Karpas-422 (cell line): Measurements from ENCODE around the gene PCDHGB6. TPM values are rescaled to one million over a fixed set of nuclear protein-coding genes. Genes with fewer than 3 reads are reported as not detected.

Source experiments
- DNase-seq: peaks from one replicate; pipeline ENCODE4 v3.0.0-alpha.2; 2015
- H2AFZ ChIP-seq: fragments of 200-600 bp; sonication (generic); 2 replicates; pipeline ENCODE4 v1.6.1; 2014; ENCODE audit warnings: antibody characterized with exemption, low read length, mixed read lengths
- H3K27ac ChIP-seq: fragments of 200-600 bp; sonication (generic); 2 replicates; pipeline ENCODE4 v1.5.1; 2014; ENCODE audit warnings: mild to moderate bottlenecking, low read length, moderate library complexity
- H3K27me3 ChIP-seq: fragments of 200-600 bp; sonication (generic); 2 replicates; pipeline ENCODE4 v1.6.1; 2014; ENCODE audit warnings: low read length, mixed read lengths
- H3K36me3 ChIP-seq: fragments of 200-600 bp; sonication (generic); 2 replicates; pipeline ENCODE4 v1.6.1; 2014; ENCODE audit warnings: low read length, mixed read lengths; ENCODE audit not compliant: insufficient read depth
- H3K4me1 ChIP-seq: fragments of 200-600 bp; sonication (generic); 2 replicates; pipeline ENCODE4 v1.6.1; 2014; ENCODE audit warnings: mild to moderate bottlenecking, low read length, mixed read lengths
- H3K4me2 ChIP-seq: fragments of 200-600 bp; sonication (generic); 2 replicates; pipeline ENCODE4 v1.6.1; 2014; ENCODE audit warnings: low read length, low read depth, mild to moderate bottlenecking; ENCODE audit not compliant: poor library complexity, severe bottlenecking
- H3K4me3 ChIP-seq: fragments of 200-600 bp; sonication (generic); 2 replicates; pipeline ENCODE4 v1.5.1; 2014; ENCODE audit warnings: mild to moderate bottlenecking, antibody characterized with exemption, low read length, mixed read lengths
- H3K79me2 ChIP-seq: fragments of 200-600 bp; sonication (generic); 2 replicates; pipeline ENCODE4 v1.6.1; 2014; ENCODE audit warnings: mild to moderate bottlenecking, low read length, mixed read lengths
- H3K9ac ChIP-seq: fragments of 200-600 bp; sonication (generic); 2 replicates; pipeline ENCODE4 v1.6.0; 2014; ENCODE audit warnings: low read length
- H3K9me2 ChIP-seq: fragments of 200-600 bp; sonication (generic), shearing (Covaris generic); replicated peaks from 2 replicates; pipeline ENCODE4 v1.6.0; 2014; ENCODE audit warnings: mild to moderate bottlenecking, low read length, moderate library complexity; ENCODE audit not compliant: insufficient read depth
- H3K9me3 ChIP-seq: fragments of 300-700, 200-600 bp; sonication (generic); 2 replicates; pipeline ENCODE4 v1.6.1; 2014; ENCODE audit warnings: low read length, mixed read lengths
- H4K20me1 ChIP-seq: fragments of 200-600 bp; sonication (generic); 2 replicates; pipeline ENCODE4 v1.6.1; 2014; ENCODE audit warnings: mild to moderate bottlenecking, antibody characterized with exemption, low read length, low read depth; ENCODE audit not compliant: insufficient read depth
- total RNA-seq: library from RNA; depleted of rRNA; stranded (reverse); fragments of >200 nt; shearing (Covaris generic); gene quantifications from 2 replicates; pipeline ENCODE4 v1.2.3, GENCODE V29; 2014; ENCODE audit warnings: low replicate concordance

PCDHGB6 gene
- total RNA-seq, 1 experiment from 2014 or later: 5.5 TPM

DNA sequence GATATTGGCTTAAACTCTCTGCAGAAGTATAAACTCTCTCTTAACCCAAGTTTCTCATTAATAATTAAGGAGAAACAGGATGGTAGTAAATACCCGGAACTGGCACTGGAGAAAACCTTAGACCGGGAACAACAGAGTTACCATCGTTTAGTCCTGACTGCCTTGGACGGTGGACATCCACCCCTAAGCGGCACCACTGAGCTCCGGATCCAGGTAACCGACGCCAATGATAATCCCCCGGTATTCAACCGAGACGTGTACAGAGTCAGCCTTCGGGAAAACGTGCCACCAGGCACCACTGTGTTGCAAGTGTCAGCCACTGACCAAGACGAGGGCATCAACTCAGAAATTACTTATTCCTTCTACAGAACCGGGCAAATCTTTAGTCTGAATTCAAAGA is 9.2 kb upstream of the PCDHGB6 start:
- Histone ChIP-seq H3K36me3 (peaks cover 29% of the 10 kb centered on the region), H3K27ac (no peak overlapping the region), H3K9me2 (no peaks in the 10 kb centered on the region), H3K9ac (no peak overlapping the region), H3K79me2 (peaks cover 22% of the 10 kb centered on the region), H4K20me1 (no peaks in the 10 kb centered on the region), H3K4me3 (peak overlapping the region; percentile 15; the same call in 1 of the 2 replicates), H3K4me1 (no peaks in the 10 kb centered on the region), H3K27me3 (no peaks in the 10 kb centered on the region), H3K4me2 (no peak overlapping the region), H2AFZ (no peak overlapping the region), H3K9me3 (peaks cover 17% of the 10 kb centered on the region)
- no peak for DNase-seq

DNA sequence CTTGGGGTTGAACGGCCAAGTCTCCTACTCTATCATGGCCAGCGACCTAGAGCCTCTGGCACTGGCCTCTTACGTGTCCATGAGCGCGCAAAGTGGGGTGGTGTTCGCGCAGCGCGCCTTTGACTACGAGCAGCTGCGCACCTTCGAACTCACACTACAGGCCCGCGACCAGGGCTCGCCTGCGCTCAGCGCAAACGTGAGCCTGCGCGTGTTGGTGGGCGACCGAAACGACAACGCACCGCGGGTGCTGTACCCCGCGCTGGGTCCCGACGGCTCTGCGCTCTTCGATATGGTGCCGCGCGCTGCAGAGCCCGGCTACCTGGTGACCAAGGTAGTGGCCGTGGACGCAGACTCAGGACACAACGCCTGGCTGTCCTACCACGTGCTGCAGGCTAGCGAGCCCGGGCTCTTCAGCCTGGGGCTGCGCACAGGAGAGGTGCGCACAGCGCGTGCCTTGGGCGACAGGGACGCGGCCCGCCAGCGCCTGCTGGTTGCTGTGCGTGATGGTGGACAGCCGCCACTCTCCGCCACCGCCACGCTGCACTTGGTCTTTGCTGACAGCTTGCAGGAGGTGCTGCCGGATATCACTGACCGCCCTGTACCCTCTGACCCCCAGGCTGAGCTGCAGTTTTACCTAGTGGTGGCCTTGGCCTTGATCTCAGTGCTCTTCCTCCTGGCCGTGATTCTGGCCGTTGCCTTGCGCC is 8.1 kb upstream of the PCDHGB6 start:
- H3K27me3 ChIP-seq: no peaks in the 10 kb centered on the region
- no peak for DNase-seq

DNA sequence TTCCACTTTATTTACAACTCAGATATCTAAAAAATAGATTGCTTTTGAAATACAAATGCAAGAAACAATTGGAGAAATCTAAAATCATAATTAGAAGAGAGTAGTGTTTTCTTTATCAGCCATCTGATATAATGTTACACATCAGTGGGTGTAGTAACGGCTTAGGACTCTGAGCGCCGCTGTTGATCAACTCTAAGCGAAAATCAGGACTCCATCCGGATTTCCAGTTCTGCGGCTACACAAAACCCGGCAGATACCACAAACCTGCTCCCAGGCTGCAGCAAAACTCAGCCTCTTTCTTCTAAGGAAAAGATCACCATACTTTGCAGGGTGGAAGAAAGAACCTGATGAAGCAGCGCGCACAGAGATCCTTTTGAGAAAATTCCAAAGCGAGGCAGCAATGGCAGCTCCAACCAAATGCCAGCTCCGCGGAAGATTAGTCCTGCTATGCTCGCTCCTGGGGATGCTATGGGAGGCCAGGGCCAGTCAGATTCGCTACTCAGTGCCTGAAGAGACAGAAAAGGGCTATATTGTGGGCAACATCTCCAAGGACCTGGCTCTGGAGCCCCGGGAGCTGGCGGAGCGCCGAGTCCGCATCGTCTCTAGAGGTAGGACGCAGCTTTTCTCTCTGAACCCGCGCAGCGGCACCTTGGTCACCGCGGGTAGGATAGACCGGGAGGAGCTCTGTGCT is 5.1 kb upstream of the PCDHGB6 start, which contains the start of gene PCDHGA9:
Gene PCDHGA9 (plus strand): TSS at position 226 of the 691 bp plus-strand sequence. CDS start 175 bp downstream, at position 401.
- peaks cover 23% of the 10 kb centered on the region for H3K9me3 ChIP-seq

More for the DNA sequence above, 8.1 kb upstream of the PCDHGB6 start:
- no peaks in the 10 kb centered on the region for H3K9me2 ChIP-seq
- H3K4me1 ChIP-seq: no peaks in the 10 kb centered on the region
- H3K4me3 ChIP-seq: no peak overlapping the region
- no peak overlapping the region for H3K9ac ChIP-seq
- H2AFZ ChIP-seq: no peak overlapping the region
- peaks cover 29% of the 10 kb centered on the region for H3K79me2 ChIP-seq
- H3K27ac ChIP-seq: no peak overlapping the region
- no peak overlapping the region for H3K4me2 ChIP-seq
- H3K36me3 ChIP-seq: peaks cover 29% of the 10 kb centered on the region
- no peaks in the 10 kb centered on the region for H4K20me1 ChIP-seq
- peaks cover 16% of the 10 kb centered on the region for H3K9me3 ChIP-seq

DNA sequence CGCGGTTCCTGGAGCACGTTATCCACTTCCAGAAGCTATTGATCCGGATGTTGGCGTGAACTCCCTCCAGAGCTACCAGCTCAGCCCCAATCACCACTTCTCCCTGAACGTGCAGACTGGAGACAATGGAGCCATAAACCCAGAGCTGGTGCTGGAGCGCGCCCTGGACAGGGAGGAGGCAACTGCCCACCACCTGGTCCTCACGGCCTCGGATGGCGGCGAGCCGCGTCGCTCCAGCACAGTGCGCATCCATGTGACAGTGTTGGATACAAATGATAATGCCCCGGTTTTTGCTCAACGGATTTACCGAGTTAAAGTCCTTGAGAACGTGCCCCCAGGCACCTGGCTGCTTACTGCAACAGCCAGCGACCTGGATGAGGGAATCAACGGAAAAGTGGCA is 4.4 kb upstream of the PCDHGB6 start:
- H3K9me3 ChIP-seq: peaks cover 23% of the 10 kb centered on the region

More for the DNA sequence above, 5.1 kb upstream of the PCDHGB6 start, which contains the start of gene PCDHGA9:
- Histone ChIP-seq H3K79me2 (peaks cover 54% of the 10 kb centered on the region), H3K36me3 (peaks cover 29% of the 10 kb centered on the region), H3K4me1 (no peaks in the 10 kb centered on the region), H3K4me2 (no peak within 1 kb of the TSS), H3K27ac (no peak within 1 kb of the TSS), H3K4me3 (no peak within 1 kb of the TSS), H3K9ac (no peak within 1 kb of the TSS), H3K9me2 (no peaks in the 10 kb centered on the region), H2AFZ (no peak within 1 kb of the TSS), H4K20me1 (no peaks in the 10 kb centered on the region), H3K27me3 (no peaks in the 10 kb centered on the region)
- no peak for DNase-seq

DNA sequence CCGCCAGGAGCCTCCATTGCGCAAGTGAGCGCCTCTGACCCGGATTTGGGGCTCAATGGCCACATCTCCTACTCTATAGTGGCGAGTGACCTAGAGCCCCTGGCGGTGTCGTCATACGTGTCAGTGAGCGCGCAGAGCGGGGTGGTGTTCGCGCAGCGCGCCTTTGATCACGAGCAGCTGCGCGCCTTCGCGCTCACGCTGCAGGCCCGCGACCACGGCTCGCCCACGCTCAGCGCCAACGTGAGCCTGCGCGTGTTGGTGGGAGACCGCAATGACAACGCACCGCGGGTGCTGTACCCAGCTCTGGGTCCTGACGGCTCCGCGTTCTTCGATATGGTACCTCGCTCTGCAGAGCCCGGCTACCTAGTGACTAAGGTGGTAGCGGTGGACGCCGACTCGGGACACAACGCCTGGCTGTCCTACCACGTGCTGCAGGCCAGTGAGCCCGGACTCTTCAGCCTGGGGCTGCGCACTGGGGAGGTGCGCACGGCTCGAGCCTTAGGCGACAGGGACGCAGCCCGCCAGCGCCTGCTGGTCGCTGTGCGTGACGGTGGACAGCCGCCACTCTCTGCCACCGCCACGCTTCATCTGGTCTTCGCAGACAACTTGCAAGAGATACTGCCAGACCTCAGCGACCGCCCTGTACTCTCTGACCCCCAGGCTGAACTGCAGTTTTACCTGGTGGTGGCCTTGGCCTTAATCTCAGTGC is 1.9 kb downstream of the PCDHGB6 start:
- no peak overlapping the region for H3K4me3 ChIP-seq
- peaks cover 25% of the 10 kb centered on the region for H3K36me3 ChIP-seq
- DNase-seq: no peak
- H3K79me2 ChIP-seq: peaks cover 38% of the 10 kb centered on the region
- no peaks in the 10 kb centered on the region for H4K20me1 ChIP-seq
- no peaks in the 10 kb centered on the region for H3K27me3 ChIP-seq
- no peak overlapping the region for H3K27ac ChIP-seq
- H3K4me2 ChIP-seq: no peak overlapping the region
- H3K9ac ChIP-seq: no peak overlapping the region
- H3K4me1 ChIP-seq: peaks cover 3% of the 10 kb centered on the region; the same call in 1 of the 2 replicates
- no peaks in the 10 kb centered on the region for H3K9me2 ChIP-seq
- peaks cover 7% of the 10 kb centered on the region for H3K9me3 ChIP-seq
- H2AFZ ChIP-seq: no peak overlapping the region

More for the DNA sequence above, 4.4 kb upstream of the PCDHGB6 start:
- Histone ChIP-seq H3K27me3 (no peaks in the 10 kb centered on the region), H3K27ac (no peak overlapping the region), H3K9ac (no peak overlapping the region), H3K36me3 (peaks cover 29% of the 10 kb centered on the region), H3K9me2 (no peaks in the 10 kb centered on the region), H4K20me1 (no peaks in the 10 kb centered on the region), H3K4me3 (no peak overlapping the region), H2AFZ (no peak overlapping the region), H3K4me1 (no peaks in the 10 kb centered on the region), H3K4me2 (no peak overlapping the region), H3K79me2 (peaks cover 55% of the 10 kb centered on the region)
- no peak for DNase-seq

DNA sequence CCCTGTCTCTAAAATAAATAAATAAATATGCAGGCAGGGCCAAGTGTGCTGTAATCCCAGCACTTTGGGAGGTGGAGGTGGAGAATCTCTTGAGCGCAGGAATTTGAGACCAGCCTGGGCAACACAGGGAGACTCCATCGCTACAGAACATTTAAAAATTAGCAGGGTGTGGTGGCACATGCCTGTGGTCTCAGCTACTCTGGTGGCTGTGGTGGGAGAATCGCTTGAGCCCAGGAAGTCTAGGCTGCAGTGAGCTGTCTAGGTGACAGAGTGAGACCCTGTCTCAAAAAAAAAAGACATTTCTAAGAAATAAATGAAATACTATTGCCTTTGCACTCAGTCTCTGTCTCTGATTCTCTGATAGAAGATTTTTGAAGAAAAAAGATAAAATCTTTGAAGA is 3.8 kb downstream of the PCDHGB6 start:
- no peaks in the 10 kb centered on the region for H3K9me2 ChIP-seq
- 0 out of 2 replicates have a peak overlapping the region, but pooled peaks have one; percentile 18 for H3K27ac ChIP-seq

DNA sequence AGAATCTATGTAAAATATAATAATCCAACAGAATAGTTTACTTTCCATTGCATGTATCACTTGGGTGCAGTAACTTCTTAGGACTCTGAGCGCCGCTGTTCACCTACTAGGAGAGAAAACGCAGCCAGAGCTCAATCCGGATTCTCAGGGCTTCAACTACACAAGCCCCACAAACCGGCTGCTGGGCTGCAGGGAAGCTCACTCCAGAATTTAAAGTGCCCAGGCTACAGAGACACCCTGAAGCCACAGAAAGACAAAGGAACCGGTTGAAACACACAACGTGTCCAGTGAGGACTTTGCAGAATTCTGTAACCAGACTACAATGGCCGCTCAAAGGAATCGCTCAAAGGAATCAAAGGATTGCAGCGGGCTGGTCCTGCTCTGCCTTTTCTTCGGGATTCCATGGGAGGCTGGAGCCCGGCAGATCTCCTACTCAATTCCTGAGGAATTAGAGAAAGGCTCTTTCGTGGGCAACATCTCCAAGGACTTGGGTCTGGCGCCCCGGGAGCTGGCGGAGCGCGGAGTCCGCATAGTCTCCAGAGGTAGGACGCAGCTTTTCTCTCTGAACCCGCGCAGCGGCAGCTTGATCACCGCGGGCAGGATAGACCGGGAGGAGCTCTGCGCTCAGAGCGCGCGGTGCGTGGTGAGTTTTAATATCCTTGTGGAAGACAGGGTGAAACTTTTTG is 5.2 kb downstream of the PCDHGB6 start, which contains the start of gene PCDHGA10:
Gene PCDHGA10 (plus strand): TSS at position 134 of the 686 bp plus-strand sequence. CDS start 189 bp downstream, at position 323.
- Histone ChIP-seq H4K20me1 (no peaks in the 10 kb centered on the region), H3K9me3 (no peaks in the 10 kb centered on the region; the same call in 1 of the 2 replicates), H3K9me2 (no peaks in the 10 kb centered on the region), H3K4me1 (peaks cover 3% of the 10 kb centered on the region; the same call in 1 of the 2 replicates), H3K36me3 (peaks cover 18% of the 10 kb centered on the region), H3K27me3 (no peaks in the 10 kb centered on the region), H3K4me3 (no peak within 1 kb of the TSS), H3K79me2 (peaks cover 13% of the 10 kb centered on the region), H3K9ac (no peak within 1 kb of the TSS), H3K4me2 (no peak within 1 kb of the TSS), H3K27ac (0 out of 2 replicates have a peak within 1 kb of the TSS, but pooled peaks have one; percentile 18), H2AFZ (no peak within 1 kb of the TSS)
- peak; percentile 90 for DNase-seq

More for the DNA sequence above, 3.8 kb downstream of the PCDHGB6 start:
- Histone ChIP-seq H3K4me2 (no peak overlapping the region), H3K9ac (no peak overlapping the region), H3K79me2 (peaks cover 23% of the 10 kb centered on the region), H2AFZ (no peak overlapping the region), H4K20me1 (no peaks in the 10 kb centered on the region), H3K9me3 (peaks cover 7% of the 10 kb centered on the region), H3K4me3 (no peak overlapping the region), H3K4me1 (peaks cover 3% of the 10 kb centered on the region; the same call in 1 of the 2 replicates), H3K27me3 (no peaks in the 10 kb centered on the region), H3K36me3 (peaks cover 25% of the 10 kb centered on the region)
- DNase-seq: no peak
